Astrocyte (in vitro differentiated cells and primary cell): Measurements from ENCODE around the gene CPZ. TPM values are rescaled to one million over a fixed set of nuclear protein-coding genes. Genes with fewer than 3 reads are reported as not detected.

Source experiments
- DNase-seq: peaks from one replicate; pipeline ENCODE4 v3.0.0-alpha.2; 2010; ENCODE audit warnings: low read depth
- FAIRE-seq: peaks from 2 replicates; lab custom pipeline; 2011; peaks lifted over from hg19 to GRCh38; lab: Jason Lieb, UNC
- H2AFZ ChIP-seq: 2 replicates; pipeline ENCODE4 v1.6.0; 2012; ENCODE audit warnings: low read depth, low read length, inconsistent platforms
- H3K27ac ChIP-seq: 2 replicates; pipeline ENCODE4 v1.5.1; 2011; ENCODE audit warnings: low read depth, low read length, inconsistent platforms
- H3K27me3 ChIP-seq: 2 replicates; pipeline ENCODE4 v1.6.0; 2011; ENCODE audit warnings: low read length, inconsistent platforms; ENCODE audit not compliant: insufficient read depth
- H3K36me3 ChIP-seq: 2 replicates; pipeline ENCODE4 v1.5.1; 2011; ENCODE audit warnings: low read length, inconsistent platforms; ENCODE audit not compliant: insufficient read depth
- H3K4me1 ChIP-seq: 2 replicates; pipeline ENCODE4 v1.5.1; 2011; ENCODE audit warnings: low read length, inconsistent platforms; ENCODE audit not compliant: insufficient read depth
- H3K4me2 ChIP-seq: 2 replicates; pipeline ENCODE4 v1.6.0; 2012; ENCODE audit warnings: low read length, inconsistent platforms
- H3K4me3 ChIP-seq: 2 replicates; pipeline ENCODE4 v1.5.1; 2011; ENCODE audit warnings: low read depth, mild to moderate bottlenecking, low read length, inconsistent platforms; ENCODE audit not compliant: insufficient read depth
- H3K79me2 ChIP-seq: 2 replicates; pipeline ENCODE4 v1.6.0; 2012; ENCODE audit warnings: mild to moderate bottlenecking, low read length, inconsistent platforms; ENCODE audit not compliant: insufficient read depth
- H3K9ac ChIP-seq: 2 replicates; pipeline ENCODE4 v1.6.0; 2012; ENCODE audit warnings: mild to moderate bottlenecking, low read length, inconsistent platforms
- H3K9me3 ChIP-seq: 2 replicates; pipeline ENCODE4 v1.5.1; 2012; ENCODE audit warnings: low read depth, mild to moderate bottlenecking, low read length, inconsistent platforms; ENCODE audit not compliant: insufficient read depth
- H4K20me1 ChIP-seq: 2 replicates; pipeline ENCODE4 v1.6.0; 2012; ENCODE audit warnings: low read length, inconsistent platforms; ENCODE audit not compliant: insufficient read depth
- H3K27ac Mint-ChIP-seq: one replicate; pipeline ENCODE4 v1.8.0; 2021; ENCODE audit warnings: mild to moderate bottlenecking, mixed read lengths; ENCODE audit not compliant: unreplicated experiment
- H3K27me3 Mint-ChIP-seq: one replicate; pipeline ENCODE4 v1.8.0; 2021; ENCODE audit warnings: low read depth, mixed read lengths; ENCODE audit not compliant: unreplicated experiment
- H3K36me3 Mint-ChIP-seq: one replicate; pipeline ENCODE4 v1.8.0; 2021; ENCODE audit warnings: low read depth, mixed read lengths; ENCODE audit not compliant: unreplicated experiment
- H3K4me1 Mint-ChIP-seq: one replicate; pipeline ENCODE4 v1.8.0; 2021; ENCODE audit warnings: low read depth, mixed read lengths; ENCODE audit not compliant: unreplicated experiment
- H3K4me3 Mint-ChIP-seq: one replicate; pipeline ENCODE4 v1.8.0; 2021; ENCODE audit warnings: mild to moderate bottlenecking, moderate library complexity, mixed read lengths; ENCODE audit not compliant: unreplicated experiment
- H3K9me3 Mint-ChIP-seq: one replicate; pipeline ENCODE4 v1.8.0; 2021; ENCODE audit warnings: mild to moderate bottlenecking, mixed read lengths; ENCODE audit not compliant: unreplicated experiment
- EZH2 ChIP-seq: IDR thresholded peaks from 2 replicates; pipeline ENCODE4 v1.6.1; 2012; ENCODE audit warnings: mild to moderate bottlenecking, low read length, inconsistent platforms; ENCODE audit not compliant: insufficient read depth
- total RNA-seq: library from RNA; stranded (reverse); gene quantifications from 2 replicates; pipeline ENCODE4 v1.2.1, GENCODE V29; 2021
- TF ChIP-seq, protein P1 (sequence below): IDR thresholded peaks from 2 replicates; pipeline ENCODE4 v1.5.1; 2011; ENCODE audit warnings: low read depth, mild to moderate bottlenecking, inconsistent platforms, low read length, moderate library complexity; ENCODE audit not compliant: insufficient read depth

Gene CPZ
- total RNA-seq, 1 donor from 2014 or later, result 6.3 TPM

DNA sequence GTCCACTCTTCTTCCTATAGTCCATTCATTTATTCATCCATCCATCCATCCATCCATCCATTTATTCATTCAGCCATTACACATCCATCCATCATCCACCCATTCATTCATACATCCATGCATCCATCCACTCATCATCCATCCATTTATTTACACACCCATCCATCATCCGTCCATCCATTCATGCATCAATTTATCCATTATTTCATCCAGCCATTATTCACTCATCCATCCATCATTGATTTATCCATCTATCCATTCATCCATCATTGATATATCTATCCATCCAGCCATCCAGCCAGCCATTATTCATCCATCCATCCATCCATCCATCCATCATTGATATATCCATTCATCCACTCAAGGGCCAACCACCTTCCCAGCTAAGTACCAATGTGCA lies 12.7 kb downstream of the CPZ start:
- H3K9me3 Mint-ChIP-seq, result no peaks in the 10 kb centered on the region
- Histone ChIP-seq H3K79me2 (no peaks in the 10 kb centered on the region), H3K9me3 (no peaks in the 10 kb centered on the region), H3K4me2 (no peak overlapping the region), H3K36me3 (no peaks in the 10 kb centered on the region), H3K4me1 (no peaks in the 10 kb centered on the region), H2AFZ (no peak overlapping the region), H4K20me1 (peaks cover 8% of the 10 kb centered on the region), H3K4me3 (no peak overlapping the region), H3K27ac (no peak overlapping the region), H3K27me3 (peaks cover 3% of the 10 kb centered on the region), H3K9ac (no peak overlapping the region)
- H3K27me3 Mint-ChIP-seq, result peaks cover 30% of the 10 kb centered on the region
- H3K27ac Mint-ChIP-seq, result no peak overlapping the region
- H3K4me1 Mint-ChIP-seq, result no peaks in the 10 kb centered on the region
- H3K36me3 Mint-ChIP-seq, result no peaks in the 10 kb centered on the region
- no peak for TF ChIP-seq EZH2
- TF ChIP-seq, protein P1, sequence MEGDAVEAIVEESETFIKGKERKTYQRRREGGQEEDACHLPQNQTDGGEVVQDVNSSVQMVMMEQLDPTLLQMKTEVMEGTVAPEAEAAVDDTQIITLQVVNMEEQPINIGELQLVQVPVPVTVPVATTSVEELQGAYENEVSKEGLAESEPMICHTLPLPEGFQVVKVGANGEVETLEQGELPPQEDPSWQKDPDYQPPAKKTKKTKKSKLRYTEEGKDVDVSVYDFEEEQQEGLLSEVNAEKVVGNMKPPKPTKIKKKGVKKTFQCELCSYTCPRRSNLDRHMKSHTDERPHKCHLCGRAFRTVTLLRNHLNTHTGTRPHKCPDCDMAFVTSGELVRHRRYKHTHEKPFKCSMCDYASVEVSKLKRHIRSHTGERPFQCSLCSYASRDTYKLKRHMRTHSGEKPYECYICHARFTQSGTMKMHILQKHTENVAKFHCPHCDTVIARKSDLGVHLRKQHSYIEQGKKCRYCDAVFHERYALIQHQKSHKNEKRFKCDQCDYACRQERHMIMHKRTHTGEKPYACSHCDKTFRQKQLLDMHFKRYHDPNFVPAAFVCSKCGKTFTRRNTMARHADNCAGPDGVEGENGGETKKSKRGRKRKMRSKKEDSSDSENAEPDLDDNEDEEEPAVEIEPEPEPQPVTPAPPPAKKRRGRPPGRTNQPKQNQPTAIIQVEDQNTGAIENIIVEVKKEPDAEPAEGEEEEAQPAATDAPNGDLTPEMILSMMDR, result no peak
- H3K4me3 Mint-ChIP-seq, result no peak overlapping the region
- DNase-seq, result no peak
- FAIRE-seq, result no peak

DNA sequence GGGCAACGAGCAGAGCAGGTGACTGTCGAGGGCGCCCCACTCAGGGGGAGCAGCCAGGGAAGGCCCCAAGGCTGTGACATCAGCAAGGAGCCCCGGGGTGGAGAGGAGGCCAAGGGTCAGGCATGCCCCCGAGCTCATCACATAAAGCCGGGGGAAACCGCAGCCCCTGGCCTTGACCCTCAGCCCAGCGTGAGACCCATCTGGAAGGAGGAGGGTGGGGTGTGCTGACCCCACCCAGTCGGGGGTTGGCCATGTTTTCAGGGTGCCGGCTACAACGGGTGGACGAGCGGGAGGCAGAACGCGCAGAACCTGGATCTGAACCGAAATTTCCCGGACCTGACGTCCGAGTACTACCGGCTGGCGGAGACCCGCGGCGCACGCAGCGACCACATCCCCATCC lies 13.9 kb downstream of the CPZ start:
- H3K4me1 ChIP-seq, result no peaks in the 10 kb centered on the region
- no peak for FAIRE-seq
- H3K36me3 ChIP-seq, result no peaks in the 10 kb centered on the region
- Mint-ChIP-seq H3K4me1 (no peaks in the 10 kb centered on the region), H3K27me3 (peaks cover 34% of the 10 kb centered on the region), H3K4me3 (no peak overlapping the region), H3K9me3 (no peaks in the 10 kb centered on the region), H3K27ac (no peak overlapping the region), H3K36me3 (peaks cover 4% of the 10 kb centered on the region)
- no peak overlapping the region for H3K27ac ChIP-seq
- H4K20me1 ChIP-seq, result peaks cover 8% of the 10 kb centered on the region
- H3K4me2 ChIP-seq, result no peak overlapping the region
- H3K4me3 ChIP-seq, result no peak overlapping the region
- TF ChIP-seq, protein P1, result no peak
- no peak for TF ChIP-seq EZH2
- DNase-seq, result no peak
- H3K79me2 ChIP-seq, result no peaks in the 10 kb centered on the region
- H2AFZ ChIP-seq, result no peak overlapping the region
- H3K27me3 ChIP-seq, result peaks cover 3% of the 10 kb centered on the region
- no peaks in the 10 kb centered on the region for H3K9me3 ChIP-seq
- no peak overlapping the region for H3K9ac ChIP-seq

DNA sequence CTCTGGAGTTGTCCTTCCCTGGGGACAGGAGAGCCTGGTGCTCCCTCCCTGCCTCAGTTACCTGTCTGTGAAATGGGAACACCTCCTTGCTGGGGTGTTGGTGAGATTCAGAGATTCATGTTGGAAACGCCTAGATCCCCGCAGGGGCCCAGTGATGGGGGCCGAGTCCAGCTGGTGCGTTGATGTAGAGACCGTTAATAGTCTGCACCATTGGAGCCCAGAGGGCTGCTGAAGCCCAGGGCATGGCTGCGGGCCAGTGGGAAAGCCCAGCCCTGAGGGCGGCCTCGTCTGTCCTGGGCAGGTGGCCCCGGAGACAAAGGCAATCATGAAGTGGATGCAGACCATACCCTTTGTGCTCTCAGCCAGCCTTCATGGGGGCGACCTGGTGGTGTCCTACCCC lies 14.4 kb downstream of the CPZ start:
- Mint-ChIP-seq H3K36me3 (peaks cover 4% of the 10 kb centered on the region), H3K4me1 (no peaks in the 10 kb centered on the region), H3K4me3 (no peak overlapping the region), H3K9me3 (no peaks in the 10 kb centered on the region), H3K27ac (no peak overlapping the region), H3K27me3 (peaks cover 38% of the 10 kb centered on the region)
- Histone ChIP-seq H3K9me3 (no peaks in the 10 kb centered on the region), H3K27me3 (peaks cover 3% of the 10 kb centered on the region), H3K79me2 (no peaks in the 10 kb centered on the region), H3K4me3 (no peak overlapping the region), H3K4me2 (no peak overlapping the region), H3K27ac (no peak overlapping the region), H4K20me1 (peaks cover 8% of the 10 kb centered on the region), H3K9ac (no peak overlapping the region), H2AFZ (no peak overlapping the region), H3K36me3 (no peaks in the 10 kb centered on the region), H3K4me1 (no peaks in the 10 kb centered on the region)
- FAIRE-seq, result no peak
- no peak for TF ChIP-seq EZH2
- TF ChIP-seq, protein P1, result no peak
- DNase-seq, result no peak
